Measurements from ENCODE around the gene TMEM39B. TPM values are rescaled to one million over a fixed set of nuclear protein-coding genes. Genes with fewer than 3 reads are reported as not detected.
A peak's percentile ranks its signal among the peaks of the same experiment; 100 is the strongest.
"Not testable (repeated sequence)": the region's sequence is repeated elsewhere in the genome, so short reads cannot be mapped to it uniquely, and the experiment has no call there.

TMEM39B gene
- total RNA-seq, 2 experiments from 2014 or later = 32.6 to 36.2 TPM

DNA sequence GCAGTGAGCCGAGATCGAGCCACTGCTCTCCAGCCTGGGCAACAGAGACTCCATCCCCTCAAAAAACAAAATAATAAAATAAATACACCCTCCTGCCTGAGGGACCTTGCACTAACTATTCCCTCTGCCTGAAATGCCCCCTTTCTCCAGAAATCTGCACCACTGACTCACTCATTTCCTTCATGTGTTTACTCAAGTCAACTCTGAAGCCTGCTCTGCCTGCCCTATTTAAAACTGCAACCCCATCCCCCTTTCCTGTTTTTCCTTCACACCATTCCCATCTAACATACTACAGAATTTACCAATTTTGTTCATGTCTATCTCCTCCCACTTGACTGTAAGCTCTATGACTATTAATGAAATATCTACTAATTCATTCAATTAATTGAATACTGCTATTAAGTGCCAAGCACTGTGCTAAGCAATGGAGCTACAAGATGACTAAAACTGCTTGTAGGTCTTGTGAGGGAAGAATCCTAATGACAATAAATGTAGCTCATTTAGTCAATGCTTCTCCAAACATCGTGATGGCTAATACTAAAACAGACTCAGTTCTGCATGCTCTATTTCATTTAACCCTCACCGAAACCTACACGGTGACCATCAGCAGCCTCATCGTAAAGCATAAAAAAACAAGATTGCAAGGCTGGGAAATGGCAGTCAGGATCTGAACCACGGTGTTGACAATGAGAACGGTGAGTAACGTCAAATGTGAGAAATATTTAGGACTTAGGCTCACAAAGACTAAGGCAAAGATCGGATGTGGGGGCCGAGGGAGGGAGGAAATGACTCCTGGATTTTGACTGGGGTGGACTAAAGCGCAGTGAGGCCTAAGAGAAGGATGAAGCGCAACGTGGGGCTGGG is 749 bp upstream of the TMEM39B start:
- peak overlapping the region; percentile 87 for H3K27ac Mint-ChIP-seq
- DNase-seq (no peak), ATAC-seq (no peak)
- H3K27me3 Mint-ChIP-seq (ENCODE audit: low read depth) = no peaks in the 10 kb centered on the region
- peak overlapping the region; percentile 76 for H3K4me3 Mint-ChIP-seq
- POLR2A ChIA-PET = interaction anchor here (0.9 to 4.5 kb wide), 12 partner anchors 10 to 323 kb away, joined by 3 to 28 read pairs (median 4); partner anchors contain the start of genes BSDC1, KPNA6 and TXLNA
- CTCF ChIA-PET = interaction anchor here (1.0 to 2.6 kb wide), 7 partner anchors 9 to 132 kb away, joined by 3 to 21 read pairs (median 6); partner anchors contain the start of genes KPNA6 and TXLNA
- no peaks in the 10 kb centered on the region for H3K9me3 Mint-ChIP-seq (ENCODE audit: insufficient read depth)
- H3K4me1 Mint-ChIP-seq (ENCODE audit: low read depth) = peaks cover 38% of the 10 kb centered on the region
- H3K36me3 Mint-ChIP-seq (ENCODE audit: low read depth) = peaks cover 7% of the 10 kb centered on the region

GRCh38 chr1:32073299-32074229 is 825 bp downstream of the TMEM39B start:
- POLR2A ChIA-PET = interaction anchor here (0.6 to 4.5 kb wide), 13 partner anchors 8 to 1180 kb away, joined by 3 to 28 read pairs (median 4); partner anchors contain the start of genes BSDC1 and KPNA6
- Mint-ChIP-seq H3K27ac (peak overlapping the region; percentile 87), H3K4me3 (peak overlapping the region; percentile 76)

DNA sequence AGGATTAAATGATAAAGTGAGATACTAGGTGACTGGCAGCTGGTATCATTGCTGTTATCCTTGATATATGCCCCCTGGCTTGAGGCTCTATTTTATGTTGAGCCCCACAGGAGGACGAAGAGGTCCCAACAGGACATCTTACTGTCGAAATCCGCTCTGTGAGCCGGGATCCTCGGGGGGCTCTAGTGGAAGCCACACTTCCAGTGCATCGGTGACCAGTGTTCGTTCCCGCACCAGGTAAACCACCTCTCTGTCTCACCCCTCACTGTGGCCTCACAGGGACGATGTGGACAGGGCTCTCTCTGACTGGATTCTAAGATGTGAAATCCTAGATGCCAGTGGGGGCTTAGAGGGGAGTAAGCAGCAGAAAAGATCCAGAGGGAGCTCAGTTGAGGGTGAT is 2.1 kb downstream of the TMEM39B start:
- ChIA-PET CTCF (interaction anchor here (2.5 kb wide), 1 partner anchor 34 kb away, joined by 21 read pairs; the partner anchor contains the start of gene KPNA6), POLR2A (no interaction called here)
- Mint-ChIP-seq H3K27ac (peak overlapping the region; percentile 3), H3K4me1 (ENCODE audit: low read depth) (peaks cover 38% of the 10 kb centered on the region), H3K9me3 (ENCODE audit: insufficient read depth) (no peaks in the 10 kb centered on the region), H3K27me3 (ENCODE audit: low read depth) (no peaks in the 10 kb centered on the region), H3K4me3 (no peak overlapping the region), H3K36me3 (ENCODE audit: low read depth) (peaks cover 18% of the 10 kb centered on the region)
- no peak for ATAC-seq
- DNase-seq = no peak

More at GRCh38 chr1:32073299-32074229, 825 bp downstream of the TMEM39B start:
- ATAC-seq (no peak), DNase-seq (no peak)
- Mint-ChIP-seq H3K4me1 (ENCODE audit: low read depth) (peaks cover 38% of the 10 kb centered on the region), H3K27me3 (ENCODE audit: low read depth) (no peaks in the 10 kb centered on the region), H3K36me3 (ENCODE audit: low read depth) (peaks cover 15% of the 10 kb centered on the region), H3K9me3 (ENCODE audit: insufficient read depth) (no peaks in the 10 kb centered on the region)
- CTCF ChIA-PET = interaction anchor here (0.8 to 2.6 kb wide), 14 partner anchors 8 to 340 kb away, joined by 3 to 21 read pairs (median 4); partner anchors contain the start of genes KPNA6 and TXLNA

DNA sequence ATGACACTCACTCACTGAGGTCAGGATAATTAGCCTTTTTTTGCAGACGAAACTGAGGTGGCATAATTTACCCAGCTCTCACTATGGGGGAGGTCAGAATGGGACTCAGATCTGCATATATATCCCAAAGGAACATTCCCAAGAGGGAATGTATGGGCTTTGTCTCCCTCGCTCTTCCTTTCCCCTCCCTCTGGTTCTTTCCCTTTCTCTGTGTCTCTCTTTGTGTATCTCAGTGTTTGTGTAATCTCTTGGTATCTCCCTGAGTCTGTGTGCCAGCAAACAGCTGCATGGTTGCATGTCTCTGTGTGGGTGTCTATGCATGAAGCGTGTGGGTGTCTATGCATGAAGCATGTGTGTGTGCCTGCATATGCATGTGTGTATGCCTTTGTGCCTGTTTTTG is 4.7 kb downstream of the TMEM39B start:
- no peaks in the 10 kb centered on the region for H3K9me3 Mint-ChIP-seq (ENCODE audit: insufficient read depth)
- H3K4me1 Mint-ChIP-seq (ENCODE audit: low read depth) = peaks cover 33% of the 10 kb centered on the region
- CTCF ChIA-PET = no interaction called here
- no peak overlapping the region for H3K4me3 Mint-ChIP-seq
- ATAC-seq (no peak), DNase-seq (no peak)
- H3K36me3 Mint-ChIP-seq (ENCODE audit: low read depth) = peaks cover 30% of the 10 kb centered on the region
- no peak overlapping the region for H3K27ac Mint-ChIP-seq
- POLR2A ChIA-PET = no interaction called here
- H3K27me3 Mint-ChIP-seq (ENCODE audit: low read depth) = no peaks in the 10 kb centered on the region

DNA sequence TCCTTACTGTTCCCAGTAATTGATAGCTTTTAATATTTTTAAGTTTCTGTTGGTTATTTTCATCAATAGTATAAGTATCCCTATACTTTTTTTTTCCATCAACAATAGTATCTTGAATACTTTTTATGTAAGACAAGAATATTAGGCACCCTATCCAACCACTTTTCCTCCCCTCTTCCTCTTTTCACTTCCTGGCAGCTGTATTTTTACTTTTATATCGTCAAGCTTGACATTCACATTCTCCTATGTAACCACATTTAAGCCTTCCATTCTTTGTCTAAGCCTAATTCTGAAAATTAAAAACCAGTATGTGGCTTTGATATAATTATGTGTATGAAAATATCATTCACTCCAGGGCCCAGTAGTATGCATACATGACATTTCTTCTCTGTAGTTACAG is 9.3 kb downstream of the TMEM39B start:
- no peak for DNase-seq
- Mint-ChIP-seq H3K4me3 (no peak overlapping the region), H3K36me3 (ENCODE audit: low read depth) (peaks cover 47% of the 10 kb centered on the region), H3K4me1 (ENCODE audit: low read depth) (peaks cover 7% of the 10 kb centered on the region), H3K9me3 (ENCODE audit: insufficient read depth) (no peaks in the 10 kb centered on the region), H3K27ac (no peak overlapping the region), H3K27me3 (ENCODE audit: low read depth) (no peaks in the 10 kb centered on the region)
- CTCF ChIA-PET = interaction anchor here (1.0 to 1.2 kb wide), 2 partner anchors 9 to 26 kb away, joined by 6 to 7 read pairs; partner anchors contain the start of genes KPNA6 and TMEM39B
- POLR2A ChIA-PET = interaction anchor here (0.6 to 1.4 kb wide), 3 partner anchors 9 to 26 kb away, joined by 4 to 5 read pairs (median 4); partner anchors contain the start of genes KPNA6 and TMEM39B
- no peak for ATAC-seq

- H3K9me3 Mint-ChIP-seq (ENCODE audit: insufficient read depth); H3K4me1 Mint-ChIP-seq (ENCODE audit: low read depth); H3K27ac Mint-ChIP-seq; CTCF ChIA-PET; DNase-seq; ATAC-seq; POLR2A ChIA-PET; H3K4me3 Mint-ChIP-seq; H3K27me3 Mint-ChIP-seq (ENCODE audit: low read depth): not testable (repeated sequence)
- H3K36me3 Mint-ChIP-seq (ENCODE audit: low read depth) = peaks cover 40% of the 10 kb centered on the region
Measured at GRCh38 chr1:32086381-32086780, 13.6 kb downstream of the TMEM39B start.

- H3K4me1 Mint-ChIP-seq (ENCODE audit: low read depth) = no peaks in the 10 kb centered on the region
- no peaks in the 10 kb centered on the region for H3K9me3 Mint-ChIP-seq (ENCODE audit: insufficient read depth)
- H3K4me3 Mint-ChIP-seq = no peak overlapping the region
- ChIA-PET CTCF (no interaction called here), POLR2A (interaction anchor here (0.6 kb wide), 1 partner anchor 168 kb away, joined by 3 read pairs; no protein-coding TSS in a partner anchor)
- no peaks in the 10 kb centered on the region for H3K27me3 Mint-ChIP-seq (ENCODE audit: low read depth)
- no peak overlapping the region for H3K27ac Mint-ChIP-seq
- peaks cover 36% of the 10 kb centered on the region for H3K36me3 Mint-ChIP-seq (ENCODE audit: low read depth)
- ATAC-seq = no peak
- DNase-seq = no peak
Measured at GRCh38 chr1:32091176-32091575, 18.4 kb downstream of the TMEM39B start.

DNA sequence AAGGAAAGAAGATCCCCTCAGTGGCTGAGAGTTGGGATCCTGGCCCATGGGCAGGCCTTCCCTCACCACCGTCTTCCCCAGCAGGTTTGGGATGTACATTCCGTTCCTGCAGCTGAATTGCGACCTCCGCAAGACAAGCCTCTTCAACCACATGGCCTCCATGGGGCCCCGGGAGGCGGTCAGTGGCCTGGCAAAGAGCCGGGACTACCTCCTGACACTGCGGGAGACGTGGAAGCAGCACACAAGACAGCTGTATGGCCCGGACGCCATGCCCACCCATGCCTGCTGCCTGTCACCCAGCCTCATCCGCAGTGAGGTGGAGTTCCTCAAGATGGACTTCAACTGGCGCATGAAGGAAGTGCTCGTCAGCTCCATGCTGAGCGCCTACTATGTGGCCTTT is 18.9 kb downstream of the TMEM39B start:
- ATAC-seq (no peak), DNase-seq (no peak)
- Mint-ChIP-seq H3K4me1 (ENCODE audit: low read depth) (no peaks in the 10 kb centered on the region), H3K27me3 (ENCODE audit: low read depth) (no peaks in the 10 kb centered on the region), H3K4me3 (no peak overlapping the region), H3K9me3 (ENCODE audit: insufficient read depth) (no peaks in the 10 kb centered on the region), H3K27ac (no peak overlapping the region), H3K36me3 (ENCODE audit: low read depth) (peaks cover 34% of the 10 kb centered on the region)
- ChIA-PET CTCF (no interaction called here), POLR2A (interaction anchor here (0.5 to 0.6 kb wide), 2 partner anchors 114 to 169 kb away, joined by 3 read pairs; no protein-coding TSS in a partner anchor)

- CTCF ChIA-PET = no interaction called here
- ATAC-seq (no peak), DNase-seq (no peak)
- Mint-ChIP-seq H3K36me3 (ENCODE audit: low read depth) (peaks cover 39% of the 10 kb centered on the region), H3K9me3 (ENCODE audit: insufficient read depth) (no peaks in the 10 kb centered on the region), H3K27ac (no peak overlapping the region), H3K4me3 (no peak overlapping the region), H3K27me3 (ENCODE audit: low read depth) (no peaks in the 10 kb centered on the region), H3K4me1 (ENCODE audit: low read depth) (no peaks in the 10 kb centered on the region)
- POLR2A ChIA-PET = no interaction called here
Measured at GRCh38 chr1:32094746-32095521, 22.2 kb downstream of the TMEM39B start.

DNA sequence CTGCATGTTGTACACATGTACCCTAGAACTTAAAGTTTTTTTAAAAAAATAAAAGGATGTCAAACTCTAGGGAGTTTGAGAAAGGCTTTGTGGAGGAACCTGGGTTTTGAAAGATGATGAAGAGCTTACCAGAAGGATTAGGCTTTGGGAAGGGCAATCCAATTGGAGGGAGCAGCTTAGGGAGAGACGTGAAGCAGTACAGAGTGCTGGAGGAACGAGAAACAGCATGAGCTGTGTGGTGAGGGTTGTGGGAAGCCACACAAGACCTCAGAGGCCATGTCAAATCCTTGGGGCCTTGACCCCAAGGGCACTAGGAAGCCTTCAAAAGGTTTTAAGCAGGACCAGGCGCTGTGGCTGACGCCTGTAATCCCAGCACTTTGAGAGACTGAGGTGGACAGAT is 26.7 kb downstream of the TMEM39B start:
- DNase-seq (no peak), ATAC-seq (no peak)
- peaks cover 2% of the 10 kb centered on the region for H3K4me1 Mint-ChIP-seq (ENCODE audit: low read depth)
- H3K4me3 Mint-ChIP-seq = no peak overlapping the region
- H3K9me3 Mint-ChIP-seq (ENCODE audit: insufficient read depth) = no peaks in the 10 kb centered on the region
- H3K27me3 Mint-ChIP-seq (ENCODE audit: low read depth) = no peaks in the 10 kb centered on the region
- ChIA-PET CTCF (interaction anchor here (0.7 kb wide), 1 partner anchor 9 kb away, joined by 5 read pairs; the partner anchor contains the start of gene KPNA6), POLR2A (no interaction called here)
- peaks cover 37% of the 10 kb centered on the region for H3K36me3 Mint-ChIP-seq (ENCODE audit: low read depth)
- H3K27ac Mint-ChIP-seq = no peak overlapping the region

DNA sequence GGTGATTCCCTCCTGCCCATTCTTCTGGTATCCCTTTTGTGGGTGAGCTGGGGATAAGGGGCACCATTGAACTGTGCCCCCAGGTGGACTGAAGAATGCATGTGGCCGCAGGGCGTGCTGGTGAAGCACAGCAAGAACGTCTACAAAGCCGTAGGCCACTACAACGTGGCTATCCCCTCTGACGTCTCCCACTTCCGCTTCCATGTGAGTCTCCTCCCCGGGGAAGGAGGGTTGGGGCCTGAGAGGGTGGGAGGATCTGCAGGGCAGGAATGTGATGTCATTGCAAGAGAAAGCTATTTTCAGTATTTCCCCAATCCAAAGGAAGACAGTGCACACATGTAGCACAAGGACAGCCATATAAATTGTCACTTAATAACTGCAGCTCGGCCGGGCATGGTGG is 27.6 kb downstream of the TMEM39B start:
- DNase-seq (no peak), ATAC-seq (no peak)
- peaks cover 31% of the 10 kb centered on the region for H3K36me3 Mint-ChIP-seq (ENCODE audit: low read depth)
- no peak overlapping the region for H3K4me3 Mint-ChIP-seq
- CTCF ChIA-PET = no interaction called here
- H3K27me3 Mint-ChIP-seq (ENCODE audit: low read depth) = no peaks in the 10 kb centered on the region
- H3K9me3 Mint-ChIP-seq (ENCODE audit: insufficient read depth) = no peaks in the 10 kb centered on the region
- POLR2A ChIA-PET = no interaction called here
- peaks cover 2% of the 10 kb centered on the region for H3K4me1 Mint-ChIP-seq (ENCODE audit: low read depth)
- no peak overlapping the region for H3K27ac Mint-ChIP-seq
